OCI-LY7 (cell line): ENCODE measurements around the gene IGFN1. TPM values are rescaled to one million over a fixed set of nuclear protein-coding genes. Genes with fewer than 3 reads are reported as not detected.

ENCODE experiments used
- BruUV-seq: library from RNA; stranded (reverse); fragments of 400-500 nt; replicated peaks from 2 replicates; lab custom pipeline; 2021; lab: Mats Ljungman, UMichigan
- CTCF ChIA-PET: fragments of 300-600 bp; sonication (Branson Sonifier 250); formaldehyde crosslinking; loops from one replicate; lab custom pipeline; 2022; ENCODE audit warnings: antibody characterized with exemption; ENCODE audit not compliant: unreplicated experiment; lab: Charles Lee
- POLR2A ChIA-PET: fragments of 300-600 bp; sonication (Branson Sonifier 250); formaldehyde crosslinking; loops from one replicate; lab custom pipeline; 2022; ENCODE audit warnings: antibody characterized with exemption; lab: Charles Lee
- DNase-seq: peaks from one replicate; pipeline ENCODE4 v3.0.0-alpha.2; 2015; ENCODE audit warnings: low spot score
- H2AFZ ChIP-seq: fragments of 200-600 bp; sonication (generic), shearing (Covaris generic); 2 replicates; pipeline ENCODE4 v1.6.1; 2014; ENCODE audit warnings: mild to moderate bottlenecking, antibody characterized with exemption, low read length, moderate library complexity
- H3K27ac ChIP-seq: fragments of 200-600 bp; sonication (generic); 2 replicates; pipeline ENCODE4 v1.5.1; 2014; ENCODE audit warnings: mixed run types, low read depth, mild to moderate bottlenecking, moderate library complexity, low read length, inconsistent platforms; ENCODE audit not compliant: poor library complexity, severe bottlenecking
- H3K36me3 ChIP-seq: fragments of 200-600 bp; sonication (generic); 2 replicates; pipeline ENCODE4 v1.6.1; 2014; ENCODE audit warnings: mild to moderate bottlenecking, antibody characterized with exemption, low read length, moderate library complexity, mixed read lengths; ENCODE audit not compliant: insufficient read depth
- H3K4me1 ChIP-seq: fragments of 200-600 bp; sonication (generic); 2 replicates; pipeline ENCODE4 v1.5.1; 2014; ENCODE audit warnings: mild to moderate bottlenecking, low read length; ENCODE audit not compliant: insufficient read depth, poor library complexity, severe bottlenecking
- H3K4me2 ChIP-seq: fragments of 200-600 bp; sonication (generic); 2 replicates; pipeline ENCODE4 v1.6.1; 2014; ENCODE audit warnings: mild to moderate bottlenecking, low read length
- H3K4me3 ChIP-seq: fragments of 200-600 bp; sonication (generic); 2 replicates; pipeline ENCODE4 v1.5.1; 2014; ENCODE audit warnings: mild to moderate bottlenecking, low read depth, low read length; ENCODE audit not compliant: poor library complexity, severe bottlenecking
- H3K79me2 ChIP-seq: fragments of 200-600 bp; sonication (generic); 2 replicates; pipeline ENCODE4 v1.6.1; 2016; ENCODE audit warnings: low read depth, mild to moderate bottlenecking, low read length, moderate library complexity, mixed read lengths; ENCODE audit not compliant: insufficient read depth
- H3K9me2 ChIP-seq: fragments of 200-600 bp; sonication (generic); 2 replicates; pipeline ENCODE4 v1.6.1; 2016; ENCODE audit warnings: mild to moderate bottlenecking, low read length, mixed read lengths; ENCODE audit not compliant: insufficient read depth
- H3K9me3 ChIP-seq: fragments of 200-600 bp; sonication (generic); 2 replicates; pipeline ENCODE4 v1.6.1; 2014; ENCODE audit warnings: mild to moderate bottlenecking, mixed run types, low read length, mixed read lengths
- H4K20me1 ChIP-seq: fragments of 200-600 bp; sonication (generic); 2 replicates; pipeline ENCODE4 v1.6.1; 2014; ENCODE audit warnings: mild to moderate bottlenecking, antibody characterized with exemption, low read length, moderate library complexity, mixed read lengths; ENCODE audit not compliant: insufficient read depth
- CTCF ChIP-seq: fragments of 200-600 bp; sonication (generic); conservative IDR thresholded peaks from 2 replicates; pipeline ENCODE4 v1.5.1; 2014; ENCODE audit warnings: mild to moderate bottlenecking, antibody characterized with exemption, low read length, moderate library complexity, mixed read lengths
- EZH2phosphoT487 ChIP-seq: fragments of 200-600 bp; sonication (generic); IDR thresholded peaks from 2 replicates; pipeline ENCODE4 v1.6.1; 2018; ENCODE audit warnings: low read depth, borderline replicate concordance, mild to moderate bottlenecking, mixed run types, antibody characterized with exemption, low read length, moderate library complexity, mixed read lengths
- intact Hi-C: fragments of 100-400 bp; cut with micrococcal nuclease; formaldehyde crosslinking; loops from one replicate; pipeline ENCODE4 v1.10.0; 2022; ENCODE audit not compliant: unreplicated experiment
- total RNA-seq, 2 experiments: library from RNA; depleted of rRNA in 1 of 2; stranded (reverse); fragments of >200 nt in 1 of 2; shearing (Covaris generic) in 1 of 2; gene quantifications; 2 replicates each; pipeline ENCODE4 v1.2.3, GENCODE V29; 2014 to 2022

IGFN1 gene
- total RNA-seq, 2 experiments from 2014 or later: not detected

- intact Hi-C loops: no loop called here
- no peak for DNase-seq
- Histone ChIP-seq H3K4me1 (no peaks in the 10 kb centered on the region), H3K36me3 (no peaks in the 10 kb centered on the region), H3K27ac (no peak overlapping the region), H3K79me2 (no peaks in the 10 kb centered on the region), H3K4me2 (no peak overlapping the region), H3K9me2 (no peaks in the 10 kb centered on the region), H3K4me3 (no peak overlapping the region), H3K9me3 (no peaks in the 10 kb centered on the region), H2AFZ (no peak overlapping the region), H4K20me1 (no peaks in the 10 kb centered on the region)
- ChIA-PET CTCF (no interaction called here), POLR2A (no interaction called here)
- TF ChIP-seq CTCF (no peak), EZH2phosphoT487 (no peak)
- no TSS peak for BruUV-seq
Measured at GRCh38 chr1:201270616-201271390, 80.2 kb downstream of the IGFN1 start.

GRCh38 chr1:201272799-201273198, 82.2 kb downstream of the IGFN1 start:
- CTCF ChIA-PET: no interaction called here

More at GRCh38 chr1:201272799-201273198, 82.2 kb downstream of the IGFN1 start:
- H3K36me3 ChIP-seq: no peaks in the 10 kb centered on the region
- DNase-seq: no peak
- no peak overlapping the region for H3K4me3 ChIP-seq
- H3K79me2 ChIP-seq: no peaks in the 10 kb centered on the region
- H3K27ac ChIP-seq: no peak overlapping the region
- no TSS peak for BruUV-seq
- H3K4me2 ChIP-seq: no peak overlapping the region
- no peak for TF ChIP-seq EZH2phosphoT487
- no peak for TF ChIP-seq CTCF
- no peaks in the 10 kb centered on the region for H3K4me1 ChIP-seq
- no peaks in the 10 kb centered on the region for H3K9me3 ChIP-seq
- no peaks in the 10 kb centered on the region for H4K20me1 ChIP-seq
- intact Hi-C loops: no loop called here
- H3K9me2 ChIP-seq: no peaks in the 10 kb centered on the region
- no peak overlapping the region for H2AFZ ChIP-seq
- POLR2A ChIA-PET: interaction anchor here (0.6 kb wide), 2 partner anchors 975 to 1180 kb away, joined by 3 read pairs; no protein-coding TSS in a partner anchor
